ENCODE data around the gene EDN3. TPM values are rescaled to one million over a fixed set of nuclear protein-coding genes. Genes with fewer than 3 reads are reported as not detected.

The EDN3 gene
- total and polyA plus RNA-seq, 12 donors, result 0.16 to 2.1 (median 0.45) TPM

DNA sequence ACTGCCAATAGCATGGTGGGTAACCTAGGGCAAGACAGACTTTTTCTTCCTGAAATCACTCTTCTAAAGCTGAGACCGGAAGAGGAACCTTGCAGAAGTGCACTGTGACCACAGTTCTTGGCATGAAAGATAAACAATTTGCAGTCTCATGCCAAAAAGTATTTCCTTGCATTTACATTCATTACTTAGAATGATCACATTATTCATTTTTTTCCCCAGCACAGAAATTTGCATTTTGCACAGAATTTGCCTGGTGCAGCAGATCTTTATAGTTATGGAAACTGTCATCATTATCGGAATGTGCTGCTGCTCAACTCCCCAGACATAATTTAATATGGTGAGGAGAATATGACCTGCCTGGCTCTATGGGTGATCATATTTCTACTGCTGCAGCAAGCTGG is 42.2 kb upstream of the EDN3 start:
- no peaks in the 10 kb centered on the region for H3K4me1 ChIP-seq (replicated peaks in 1 of 2)
- H3K27me3 ChIP-seq, result no peaks in the 10 kb centered on the region
- intact Hi-C loops (cut with DNase I), result no loop called here
- no peak overlapping the region for H3K4me3 ChIP-seq
- TF ChIP-seq POLR2A (IDR thresholded peaks at IDR 0.05), result no peak
- no peak for TF ChIP-seq CTCF (IDR thresholded peaks at IDR 0.05)
- no peak for DNase-seq
- no peak overlapping the region for H3K27ac ChIP-seq
- no peaks in the 10 kb centered on the region for H3K9me3 ChIP-seq (replicated peaks in 1 of 3)
- H3K36me3 ChIP-seq (replicated peaks in 1 of 2), result no peaks in the 10 kb centered on the region
- 40 to 59% (median 53%) methylated on average over 2 of the region's 2 CpGs for WGBS, 4 donors

DNA sequence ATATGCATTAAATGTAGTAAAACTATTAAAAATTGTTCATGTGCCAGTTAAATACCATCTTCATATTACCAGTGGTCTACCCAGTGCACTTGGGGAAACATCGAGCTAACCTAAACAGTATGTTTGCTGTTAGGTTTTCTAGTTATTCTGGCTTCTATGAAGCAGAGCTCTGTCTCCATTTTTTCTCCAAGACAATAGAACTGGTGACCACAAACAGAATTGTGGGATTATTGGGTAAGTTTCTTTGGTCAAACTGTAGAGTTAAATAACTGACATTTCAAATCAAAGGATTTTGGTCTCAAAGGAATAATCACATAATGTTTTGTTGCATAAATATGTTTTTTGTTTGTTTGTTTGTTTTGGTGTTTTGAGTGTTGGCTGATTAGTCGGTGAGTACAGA is 40.5 kb upstream of the EDN3 start:
- intact Hi-C loops (cut with DNase I), result no loop called here
- TF ChIP-seq CTCF (IDR thresholded peaks at IDR 0.05) (no peak), POLR2A (IDR thresholded peaks at IDR 0.05) (no peak)
- Histone ChIP-seq H3K4me3 (no peak overlapping the region), H3K27me3 (peaks cover 3% of the 10 kb centered on the region), H3K9me3 (replicated peaks in 1 of 3) (no peaks in the 10 kb centered on the region), H3K36me3 (replicated peaks in 1 of 2) (no peaks in the 10 kb centered on the region), H3K27ac (no peak overlapping the region), H3K4me1 (replicated peaks in 1 of 2) (no peaks in the 10 kb centered on the region)
- no peak for DNase-seq
- 83 to 89% (median 87%) methylated on average over 2 of the region's 2 CpGs for WGBS, 4 donors

DNA sequence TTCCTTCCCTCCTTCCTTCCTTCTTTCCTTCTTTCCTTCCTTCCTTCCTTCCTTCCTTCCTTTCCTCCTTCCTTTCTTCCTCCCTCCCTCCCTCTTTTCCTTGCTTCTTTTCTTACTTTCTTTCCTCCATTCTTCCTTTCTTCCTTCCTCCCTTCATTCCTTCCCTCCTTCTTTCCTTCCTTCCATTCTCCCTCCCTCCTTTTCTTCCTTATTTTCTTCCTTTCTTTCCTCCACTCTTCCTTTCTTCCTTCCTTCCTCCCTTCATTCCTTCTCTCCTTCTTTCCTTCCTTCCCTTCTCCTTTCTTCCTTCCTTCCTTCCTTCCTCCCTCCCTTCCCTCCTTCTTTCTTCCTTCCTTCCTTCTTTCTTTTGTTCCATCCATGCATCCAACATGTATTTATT is 35.1 kb upstream of the EDN3 start:
- H3K27me3 ChIP-seq, result peaks cover 3% of the 10 kb centered on the region
- DNase-seq, result no peak
- H3K36me3 ChIP-seq (replicated peaks in 1 of 2), result no peaks in the 10 kb centered on the region
- H3K9me3 ChIP-seq (replicated peaks in 1 of 3), result no peaks in the 10 kb centered on the region
- H3K4me3 ChIP-seq, result no peak overlapping the region
- H3K27ac ChIP-seq, result no peak overlapping the region
- H3K4me1 ChIP-seq (replicated peaks in 1 of 2), result no peaks in the 10 kb centered on the region
- intact Hi-C loops (cut with DNase I), result no loop called here
- TF ChIP-seq CTCF (IDR thresholded peaks at IDR 0.05) (no peak), POLR2A (IDR thresholded peaks at IDR 0.05) (no peak)

- no peak for DNase-seq
- no peak for TF ChIP-seq CTCF (IDR thresholded peaks at IDR 0.05)
- TF ChIP-seq POLR2A (IDR thresholded peaks at IDR 0.05), result no peak
- no peaks in the 10 kb centered on the region for H3K36me3 ChIP-seq (replicated peaks in 1 of 2)
- H3K4me3 ChIP-seq, result no peak overlapping the region
- H3K4me1 ChIP-seq (replicated peaks in 1 of 2), result no peaks in the 10 kb centered on the region
- H3K27ac ChIP-seq, result no peak overlapping the region
- intact Hi-C loops (cut with DNase I), result no loop called here
- 64 to 76% (median 72%) methylated on average over 3 of the region's 3 CpGs for WGBS, 4 donors
- no peaks in the 10 kb centered on the region for H3K9me3 ChIP-seq (replicated peaks in 1 of 3)
- H3K27me3 ChIP-seq, result no peaks in the 10 kb centered on the region
Measured at GRCh38 chr20:59268870-59269269, 31.5 kb upstream of the EDN3 start.
